Neural cell (in vitro differentiated cells): Measurements from ENCODE around the gene CYP4F22.

Experiments
- EP300 ChIP-seq: fragments of 450-650 bp; conservative IDR thresholded peaks from 2 replicates; pipeline ENCODE4 v1.6.1; 2014; ENCODE audit warnings: antibody characterized with exemption, mild to moderate bottlenecking, moderate library complexity; ENCODE audit not compliant: poor library complexity, severe bottlenecking
- EZH2 ChIP-seq: fragments of 200-600, 300-800 bp; shearing (Covaris generic), sonication (generic); IDR thresholded peaks from 2 replicates; pipeline ENCODE4 v1.6.1; 2014; ENCODE audit warnings: antibody characterized with exemption, low read length, borderline replicate concordance, mild to moderate bottlenecking; ENCODE audit not compliant: insufficient read depth, poor library complexity, severe bottlenecking
- POLR2AphosphoS5 ChIP-seq: IDR thresholded peaks from 2 replicates; pipeline ENCODE4 v1.6.1; 2012
- RAD21 ChIP-seq: fragments of 450-650 bp; conservative IDR thresholded peaks from 2 replicates; pipeline ENCODE4 v1.6.1; 2014; ENCODE audit warnings: antibody characterized with exemption, mild to moderate bottlenecking, moderate library complexity
- TF ChIP-seq, protein P1 (sequence below): fragments of 450-650 bp; IDR thresholded peaks from 2 replicates; pipeline ENCODE4 v1.5.1; 2014; ENCODE audit warnings: antibody characterized with exemption, mild to moderate bottlenecking, moderate library complexity; ENCODE audit not compliant: poor library complexity, severe bottlenecking
- TF ChIP-seq, protein P2 (sequence below): IDR thresholded peaks from 2 replicates; pipeline ENCODE4 v1.6.1; 2012; ENCODE audit warnings: borderline replicate concordance

DNA sequence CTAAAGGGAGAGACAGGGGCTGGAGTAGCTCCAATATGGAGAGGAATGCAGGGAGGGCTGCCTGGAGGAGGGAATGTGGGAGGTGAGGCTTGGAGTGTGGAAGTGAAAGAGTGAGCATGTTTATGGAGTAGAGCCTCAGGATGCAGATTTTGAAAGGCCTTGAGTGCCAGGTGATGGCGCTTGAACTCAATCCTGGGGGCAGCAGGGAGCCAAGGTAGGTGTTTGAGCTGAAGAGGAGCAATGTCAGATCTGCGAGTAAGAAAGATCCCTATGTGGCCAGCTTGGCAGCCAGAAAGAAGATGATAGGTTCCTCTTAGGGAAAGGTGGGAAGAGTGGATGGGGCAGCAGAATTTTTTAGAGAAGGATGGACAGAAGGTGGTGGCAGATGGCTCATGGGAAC lies 40.3 kb downstream of the CYP4F22 start:
- TF ChIP-seq, protein P1, sequence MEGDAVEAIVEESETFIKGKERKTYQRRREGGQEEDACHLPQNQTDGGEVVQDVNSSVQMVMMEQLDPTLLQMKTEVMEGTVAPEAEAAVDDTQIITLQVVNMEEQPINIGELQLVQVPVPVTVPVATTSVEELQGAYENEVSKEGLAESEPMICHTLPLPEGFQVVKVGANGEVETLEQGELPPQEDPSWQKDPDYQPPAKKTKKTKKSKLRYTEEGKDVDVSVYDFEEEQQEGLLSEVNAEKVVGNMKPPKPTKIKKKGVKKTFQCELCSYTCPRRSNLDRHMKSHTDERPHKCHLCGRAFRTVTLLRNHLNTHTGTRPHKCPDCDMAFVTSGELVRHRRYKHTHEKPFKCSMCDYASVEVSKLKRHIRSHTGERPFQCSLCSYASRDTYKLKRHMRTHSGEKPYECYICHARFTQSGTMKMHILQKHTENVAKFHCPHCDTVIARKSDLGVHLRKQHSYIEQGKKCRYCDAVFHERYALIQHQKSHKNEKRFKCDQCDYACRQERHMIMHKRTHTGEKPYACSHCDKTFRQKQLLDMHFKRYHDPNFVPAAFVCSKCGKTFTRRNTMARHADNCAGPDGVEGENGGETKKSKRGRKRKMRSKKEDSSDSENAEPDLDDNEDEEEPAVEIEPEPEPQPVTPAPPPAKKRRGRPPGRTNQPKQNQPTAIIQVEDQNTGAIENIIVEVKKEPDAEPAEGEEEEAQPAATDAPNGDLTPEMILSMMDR = no peak
- TF ChIP-seq, protein P2, sequence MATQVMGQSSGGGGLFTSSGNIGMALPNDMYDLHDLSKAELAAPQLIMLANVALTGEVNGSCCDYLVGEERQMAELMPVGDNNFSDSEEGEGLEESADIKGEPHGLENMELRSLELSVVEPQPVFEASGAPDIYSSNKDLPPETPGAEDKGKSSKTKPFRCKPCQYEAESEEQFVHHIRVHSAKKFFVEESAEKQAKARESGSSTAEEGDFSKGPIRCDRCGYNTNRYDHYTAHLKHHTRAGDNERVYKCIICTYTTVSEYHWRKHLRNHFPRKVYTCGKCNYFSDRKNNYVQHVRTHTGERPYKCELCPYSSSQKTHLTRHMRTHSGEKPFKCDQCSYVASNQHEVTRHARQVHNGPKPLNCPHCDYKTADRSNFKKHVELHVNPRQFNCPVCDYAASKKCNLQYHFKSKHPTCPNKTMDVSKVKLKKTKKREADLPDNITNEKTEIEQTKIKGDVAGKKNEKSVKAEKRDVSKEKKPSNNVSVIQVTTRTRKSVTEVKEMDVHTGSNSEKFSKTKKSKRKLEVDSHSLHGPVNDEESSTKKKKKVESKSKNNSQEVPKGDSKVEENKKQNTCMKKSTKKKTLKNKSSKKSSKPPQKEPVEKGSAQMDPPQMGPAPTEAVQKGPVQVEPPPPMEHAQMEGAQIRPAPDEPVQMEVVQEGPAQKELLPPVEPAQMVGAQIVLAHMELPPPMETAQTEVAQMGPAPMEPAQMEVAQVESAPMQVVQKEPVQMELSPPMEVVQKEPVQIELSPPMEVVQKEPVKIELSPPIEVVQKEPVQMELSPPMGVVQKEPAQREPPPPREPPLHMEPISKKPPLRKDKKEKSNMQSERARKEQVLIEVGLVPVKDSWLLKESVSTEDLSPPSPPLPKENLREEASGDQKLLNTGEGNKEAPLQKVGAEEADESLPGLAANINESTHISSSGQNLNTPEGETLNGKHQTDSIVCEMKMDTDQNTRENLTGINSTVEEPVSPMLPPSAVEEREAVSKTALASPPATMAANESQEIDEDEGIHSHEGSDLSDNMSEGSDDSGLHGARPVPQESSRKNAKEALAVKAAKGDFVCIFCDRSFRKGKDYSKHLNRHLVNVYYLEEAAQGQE = no peak
- no peak for TF ChIP-seq POLR2AphosphoS5
- no peak for TF ChIP-seq EP300
- TF ChIP-seq EZH2 = no peak
- TF ChIP-seq RAD21 = no peak
